H9 (cell line): Measurements from ENCODE around the gene RNF167. TPM values are rescaled to one million over a fixed set of nuclear protein-coding genes. Genes with fewer than 3 reads are reported as not detected.

Source experiments
- DNase-seq: peaks from one replicate; pipeline ENCODE4 v3.0.0-alpha.2; 2017
- H2AFZ ChIP-seq: one replicate; pipeline ENCODE4 v1.6.1; 2013; ENCODE audit warnings: mild to moderate bottlenecking, low read length, control low read depth, moderate library complexity
- H2AK5ac ChIP-seq: 2 replicates; pipeline ENCODE4 v1.6.1; 2013; ENCODE audit warnings: low read length, control low read depth, mixed read lengths; ENCODE audit not compliant: insufficient read length
- H2BK120ac ChIP-seq: one replicate; pipeline ENCODE4 v1.6.1; 2013; ENCODE audit warnings: low read depth, mild to moderate bottlenecking, low read length, control low read depth, inconsistent platforms; ENCODE audit not compliant: poor library complexity, severe bottlenecking
- H2BK12ac ChIP-seq: 2 replicates; pipeline ENCODE4 v1.6.1; 2013; ENCODE audit warnings: low read length, control low read depth, mixed read lengths, low read depth; ENCODE audit not compliant: insufficient read length
- H2BK15ac ChIP-seq: 2 replicates; pipeline ENCODE4 v1.6.1; 2013; ENCODE audit warnings: low read depth, low read length, control low read depth
- H2BK20ac ChIP-seq: one replicate; pipeline ENCODE4 v1.6.1; 2013; ENCODE audit warnings: low read depth, mild to moderate bottlenecking, low read length, control low read depth, inconsistent platforms; ENCODE audit not compliant: poor library complexity, severe bottlenecking
- H2BK5ac ChIP-seq: 2 replicates; pipeline ENCODE4 v1.6.1; 2013; ENCODE audit warnings: low read length, control low read depth, mixed read lengths; ENCODE audit not compliant: insufficient read length
- H3K14ac ChIP-seq: 2 replicates; pipeline ENCODE4 v1.6.1; 2013; ENCODE audit warnings: low read length, control low read depth; ENCODE audit not compliant: insufficient read depth
- H3K18ac ChIP-seq: 2 replicates; pipeline ENCODE4 v1.6.1; 2013; ENCODE audit warnings: low read depth, mild to moderate bottlenecking, mixed read lengths, low read length, control low read depth; ENCODE audit not compliant: insufficient read length
- H3K23ac ChIP-seq: 2 replicates; pipeline ENCODE4 v1.6.1; 2013; ENCODE audit warnings: low read length, control low read depth, mixed read lengths, low read depth; ENCODE audit not compliant: insufficient read length
- H3K23me2 ChIP-seq: 2 replicates; pipeline ENCODE4 v1.6.1; 2013; ENCODE audit warnings: low read depth, mild to moderate bottlenecking, mixed read lengths, low read length, control low read depth; ENCODE audit not compliant: insufficient read length, poor library complexity, severe bottlenecking
- H3K27ac ChIP-seq: 2 replicates; pipeline ENCODE4 v1.5.1; 2013; ENCODE audit warnings: low read length, control low read depth, mixed read lengths, low read depth; ENCODE audit not compliant: insufficient read length
- H3K27me3 ChIP-seq: 2 replicates; pipeline ENCODE4 v1.6.1; 2013; ENCODE audit warnings: low read length, control low read depth, inconsistent platforms; ENCODE audit not compliant: insufficient read depth
- H3K4ac ChIP-seq: 2 replicates; pipeline ENCODE4 v1.6.1; 2013; ENCODE audit warnings: low read depth, mild to moderate bottlenecking, control low read depth, inconsistent platforms, low read length, moderate library complexity
- H3K4me1 ChIP-seq: 2 replicates; pipeline ENCODE4 v1.6.1; 2013; ENCODE audit warnings: low read length, control low read depth, inconsistent platforms; ENCODE audit not compliant: insufficient read depth
- H3K4me2 ChIP-seq: 2 replicates; pipeline ENCODE4 v1.6.1; 2013; ENCODE audit warnings: low read length, control low read depth, mixed read lengths; ENCODE audit not compliant: insufficient read length, insufficient read depth
- H3K56ac ChIP-seq: 2 replicates; pipeline ENCODE4 v1.6.1; 2013; ENCODE audit warnings: low read depth, mild to moderate bottlenecking, mixed read lengths, low read length, control low read depth; ENCODE audit not compliant: insufficient read length
- H3K79me1 ChIP-seq: 2 replicates; pipeline ENCODE4 v1.6.1; 2013; ENCODE audit warnings: low read depth, mild to moderate bottlenecking, moderate library complexity, low read length, control low read depth, inconsistent platforms; ENCODE audit not compliant: insufficient read depth, poor library complexity, severe bottlenecking
- H3K79me2 ChIP-seq: 2 replicates; pipeline ENCODE4 v1.6.1; 2013; ENCODE audit warnings: low read length, control low read depth, inconsistent platforms; ENCODE audit not compliant: insufficient read depth
- H3K9ac ChIP-seq: 2 replicates; pipeline ENCODE4 v1.6.1; 2013; ENCODE audit warnings: low read length, control low read depth, mixed read lengths; ENCODE audit not compliant: insufficient read length; ENCODE audit errors: extremely low read depth
- H3K9me3 ChIP-seq: one replicate; pipeline ENCODE4 v1.6.1; 2013; ENCODE audit warnings: low read depth, low read length, inconsistent platforms; ENCODE audit not compliant: control insufficient read depth
- H3T11ph ChIP-seq: one replicate; pipeline ENCODE4 v1.6.1; 2013; ENCODE audit warnings: mild to moderate bottlenecking, low read length, control low read depth, inconsistent platforms
- H4K20me1 ChIP-seq: one replicate; pipeline ENCODE4 v1.6.1; 2013; ENCODE audit not compliant: control insufficient read depth, insufficient read length, insufficient read depth
- H4K5ac ChIP-seq: 2 replicates; pipeline ENCODE4 v1.6.1; 2013; ENCODE audit warnings: low read depth, mild to moderate bottlenecking, mixed read lengths, low read length, control low read depth; ENCODE audit not compliant: insufficient read length
- H4K8ac ChIP-seq: replicated peaks from 2 replicates; pipeline ENCODE4 v1.6.1; 2013; ENCODE audit warnings: low read length, control low read depth, mixed read lengths, low read depth; ENCODE audit not compliant: insufficient read length
- H4K91ac ChIP-seq: 2 replicates; pipeline ENCODE4 v1.6.1; 2013; ENCODE audit warnings: low read depth, mild to moderate bottlenecking, moderate library complexity, mixed read lengths, low read length, control low read depth; ENCODE audit not compliant: insufficient read length
- H3K27ac Mint-ChIP-seq, 3 experiments: 2 replicates in 2 of 3; 3 replicates in 1 of 3; pipeline ENCODE4 v1.8.0; 2020 to 2021; ENCODE audit warnings: mixed read lengths in 3 of 3, mild to moderate bottlenecking in 1 of 3, moderate library complexity in 1 of 3
- H3K27me3 Mint-ChIP-seq: 2 replicates; pipeline ENCODE4 v1.8.0; 2021; ENCODE audit warnings: low read depth, mild to moderate bottlenecking, moderate library complexity, mixed read lengths
- H3K36me3 Mint-ChIP-seq, 3 experiments: 2 replicates in 2 of 3; 3 replicates in 1 of 3; pipeline ENCODE4 v1.8.0; 2020 to 2021; ENCODE audit warnings: low read depth in 3 of 3, mixed read lengths in 3 of 3; ENCODE audit not compliant: insufficient read depth in 1 of 3
- H3K4me1 Mint-ChIP-seq, 2 experiments: 2 replicates each; pipeline ENCODE4 v1.8.0; 2020; ENCODE audit warnings: mixed read lengths in 2 of 2
- H3K4me3 Mint-ChIP-seq, 2 experiments: 2 replicates in 1 of 2; 3 replicates in 1 of 2; pipeline ENCODE4 v1.8.0; 2020 to 2021; ENCODE audit warnings: mild to moderate bottlenecking in 2 of 2, mixed read lengths in 2 of 2, moderate library complexity in 1 of 2
- H3K9me3 Mint-ChIP-seq, 2 experiments: 2 replicates in 1 of 2; 3 replicates in 1 of 2; pipeline ENCODE4 v1.8.0; 2020; ENCODE audit warnings: mild to moderate bottlenecking in 2 of 2, mixed read lengths in 2 of 2, moderate library complexity in 1 of 2
- CTCF ChIP-seq: fragments of 200-600 bp; sonication (generic); conservative IDR thresholded peaks from 3 replicates; pipeline ENCODE4 v1.8.0; 2021; ENCODE audit warnings: antibody characterized with exemption, mild to moderate bottlenecking
- WGBS: extraction: QIAGEN DNeasy Blood & Tissue Kit; methylation state at CpG from one replicate; pipeline ENCODE4 v1.1.7; 2013; ENCODE audit warnings: missing lambda C conversion rate, low lambda C conversion rate, mixed read lengths; ENCODE audit not compliant: insufficient read length; ENCODE audit errors: extremely low coverage; 5-methylcytosine and 5-hydroxymethylcytosine counted together
- total RNA-seq: library from RNA; stranded (reverse); gene quantifications from 2 replicates; pipeline ENCODE4 v1.2.1, GENCODE V29; 2021

RNF167 gene
- total RNA-seq, 1 experiment from 2014 or later, result 134 TPM

- H3T11ph ChIP-seq, result no peak overlapping the region
- peaks cover 16% of the 10 kb centered on the region for H3K27me3 Mint-ChIP-seq
- no peaks in the 10 kb centered on the region for H3K27me3 ChIP-seq
- no peak overlapping the region for H3K27ac ChIP-seq
- H3K18ac ChIP-seq, result no peak overlapping the region
- H3K36me3 Mint-ChIP-seq, result no peaks in the 10 kb centered on the region
- H3K4me2 ChIP-seq, result no peak overlapping the region
- H3K4me3 Mint-ChIP-seq, result no peak overlapping the region
- no peak overlapping the region for H2BK12ac ChIP-seq
- H3K9me3 ChIP-seq, result no peaks in the 10 kb centered on the region
- H3K4me1 ChIP-seq, result peaks cover 1% of the 10 kb centered on the region; the same call in 1 of the 2 replicates
- H3K14ac ChIP-seq, result no peak overlapping the region
- no peak overlapping the region for H4K91ac ChIP-seq
- H2BK15ac ChIP-seq, result no peak overlapping the region
- no peaks in the 10 kb centered on the region for H4K20me1 ChIP-seq
- H3K9me3 Mint-ChIP-seq, result no peaks in the 10 kb centered on the region
- no peak overlapping the region for H3K56ac ChIP-seq
- peak; percentile 84 for DNase-seq
- H2AK5ac ChIP-seq, result no peak overlapping the region
- H2AFZ ChIP-seq, result no peak overlapping the region
- no peak overlapping the region for H4K8ac ChIP-seq
- no peak overlapping the region for H2BK20ac ChIP-seq
- TF ChIP-seq CTCF, result no peak
- H4K5ac ChIP-seq, result no peak overlapping the region
- no peaks in the 10 kb centered on the region for H3K79me2 ChIP-seq
- no peak overlapping the region for H3K4ac ChIP-seq
- H3K23me2 ChIP-seq, result no peaks in the 10 kb centered on the region
- WGBS, result no CpG with 5 or more reads among the region's 10 CpGs
- H3K4me1 Mint-ChIP-seq, result peaks cover 9 to 12% of the 10 kb centered on the region in 2 experiments
- H2BK5ac ChIP-seq, result no peak overlapping the region
- H3K23ac ChIP-seq, result no peak overlapping the region
- H3K79me1 ChIP-seq, result no peaks in the 10 kb centered on the region
- no peak overlapping the region for H2BK120ac ChIP-seq
- H3K9ac ChIP-seq, result no peak overlapping the region
- H3K27ac Mint-ChIP-seq, result no peak overlapping the region
These were observed 31.8 kb upstream of the RNF167 start for GRCh38 chr17:4908301-4908700.
